GM21423 (cell line): ENCODE data around the gene OR7A17.

Experiments used
- ATAC-seq: cut with Tn5 transposase; IDR thresholded peaks from one replicate; pipeline ENCODE4 v1.9.1; 2021; ENCODE audit warnings: mild to moderate bottlenecking, moderate library complexity; ENCODE audit not compliant: unreplicated experiment

Gene OR7A17

GRCh38 chr19:14886032-14886431 is at the start of gene OR7A17:
Gene OR7A17, minus strand, starts transcription at chr19:14886132. Its CDS starts 4,777 bp downstream, at chr19:14881355.
- ATAC-seq, result no peak

DNA sequence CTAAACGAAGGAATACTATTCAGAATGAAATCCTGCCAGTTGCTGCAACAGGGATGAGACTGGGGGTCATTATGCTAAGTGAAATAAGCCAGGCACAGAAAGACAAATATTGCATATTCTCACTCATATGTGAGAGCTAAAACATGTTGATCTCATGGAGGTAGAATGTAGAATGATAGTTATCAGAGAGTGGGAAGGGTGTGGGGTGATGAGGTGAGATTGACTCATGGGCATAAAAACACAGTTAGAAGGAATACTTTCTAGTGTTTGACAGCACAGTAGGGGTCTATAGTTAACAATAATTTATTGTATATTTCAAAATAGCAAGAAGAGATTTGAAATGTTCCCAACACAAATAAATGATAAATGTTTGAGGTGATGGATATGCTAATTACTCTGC is 47.6 kb upstream of the OR7A17 start:
- no peak for ATAC-seq

- ATAC-seq, result no peak
Measured at GRCh38 chr19:14916848-14917247, 30.9 kb upstream of the OR7A17 start.

DNA sequence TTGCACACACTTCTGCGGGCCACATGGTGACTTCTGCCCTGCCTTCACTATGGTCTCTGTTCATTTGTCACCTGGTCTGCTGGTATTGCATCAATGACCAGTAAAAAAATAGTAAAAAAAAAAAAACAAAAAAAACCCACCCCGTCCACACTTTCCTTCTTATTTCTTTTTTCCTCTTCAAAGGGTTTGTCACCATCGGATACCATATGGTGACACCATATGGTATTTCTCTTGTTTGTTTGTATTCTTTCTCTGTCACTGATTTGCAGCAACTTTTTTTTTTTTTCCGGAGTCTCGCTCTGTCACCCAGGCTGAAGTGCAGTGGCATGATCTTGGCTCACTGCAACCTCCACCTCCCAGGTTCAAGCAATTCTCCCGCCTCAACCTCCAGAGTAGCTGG is 29.2 kb upstream of the OR7A17 start:
- no peak for ATAC-seq

GRCh38 chr19:14906711-14907110 is 20.8 kb upstream of the OR7A17 start:
- no peak for ATAC-seq

DNA sequence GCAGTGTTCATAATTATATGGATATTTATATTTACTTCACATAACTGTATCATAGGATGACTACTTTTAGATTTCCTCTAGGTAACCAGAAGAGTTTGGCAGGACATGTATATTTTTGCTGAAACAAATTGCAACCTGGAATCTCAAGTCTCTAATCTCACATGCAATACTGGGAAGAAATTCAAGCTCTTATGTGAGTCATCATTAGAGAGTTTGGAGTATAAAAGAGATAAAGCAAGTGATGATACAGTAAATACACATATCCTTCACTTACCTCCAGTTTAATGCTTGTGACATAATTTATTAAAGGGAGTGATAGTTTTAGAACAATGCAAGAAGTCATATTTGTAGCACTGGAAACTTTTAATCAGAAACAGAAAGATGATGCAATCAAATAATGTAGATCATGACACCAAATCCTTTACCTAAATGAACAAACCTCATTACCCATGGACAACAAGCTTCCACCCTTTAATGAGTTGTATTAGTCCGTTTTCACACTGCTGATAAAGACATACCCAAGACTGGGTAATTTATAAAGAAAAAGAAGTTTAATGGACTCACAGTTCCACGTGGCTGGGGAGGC is 15.8 kb upstream of the OR7A17 start:
- ATAC-seq, result no peak

GRCh38 chr19:14890643-14891379 is 4.9 kb upstream of the OR7A17 start:
- no peak for ATAC-seq

DNA sequence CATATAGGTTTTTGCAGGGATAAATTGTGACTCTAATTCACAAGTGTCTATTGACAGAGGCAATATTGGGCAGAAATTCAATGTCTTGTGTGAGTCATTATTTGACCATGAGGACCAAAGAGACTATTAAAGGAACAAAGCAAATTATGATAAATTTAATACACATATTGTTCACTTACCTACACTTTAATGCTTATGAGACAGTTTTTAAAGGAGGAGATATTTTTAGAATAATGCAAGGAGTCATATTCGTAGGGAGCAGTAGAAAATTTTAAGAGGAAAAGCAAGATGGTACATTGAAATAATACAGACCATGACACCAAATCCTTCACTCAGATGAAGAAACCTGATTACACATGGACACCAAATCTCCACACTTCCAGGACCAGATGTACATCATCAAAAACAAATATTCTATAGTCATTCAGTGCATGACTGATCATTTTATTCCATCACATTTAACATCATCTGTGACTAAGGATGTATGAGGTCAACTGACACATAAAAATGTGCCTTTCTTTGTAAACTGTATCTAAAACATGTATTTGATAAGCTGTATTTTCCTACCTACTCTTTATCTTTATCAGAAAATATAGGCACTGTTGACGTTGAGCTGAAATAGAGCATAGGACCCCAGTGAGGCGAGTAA is 4.2 kb upstream of the OR7A17 start:
- ATAC-seq, result no peak

DNA sequence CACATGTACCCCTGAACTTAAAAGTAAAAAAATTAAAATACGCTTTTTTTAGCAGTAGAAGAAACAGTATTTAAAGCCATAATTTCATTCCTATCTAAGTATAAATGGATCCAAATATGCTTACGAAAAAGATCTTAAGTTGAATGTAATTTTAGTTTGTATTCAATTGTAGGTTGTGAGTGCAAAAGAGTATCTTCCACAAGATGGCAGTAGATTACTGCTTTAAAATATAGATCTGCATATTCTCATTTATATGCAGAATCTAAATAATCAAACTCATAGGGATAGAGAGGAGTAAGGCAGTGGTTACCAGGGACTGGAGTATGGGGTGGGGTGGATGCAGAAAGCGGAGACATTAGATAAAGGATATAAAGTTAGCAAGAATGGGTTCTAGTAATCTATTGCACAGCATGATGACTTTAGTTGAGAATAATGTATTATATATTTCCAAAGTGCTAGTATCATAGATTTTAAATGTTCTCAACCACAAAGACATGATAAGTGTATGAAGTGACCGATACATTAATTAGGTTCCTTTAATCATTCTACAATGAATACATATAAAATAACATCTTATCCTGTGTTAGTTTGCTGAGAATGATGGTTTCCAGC is 14.2 kb downstream of the OR7A17 start:
- no peak for ATAC-seq

DNA sequence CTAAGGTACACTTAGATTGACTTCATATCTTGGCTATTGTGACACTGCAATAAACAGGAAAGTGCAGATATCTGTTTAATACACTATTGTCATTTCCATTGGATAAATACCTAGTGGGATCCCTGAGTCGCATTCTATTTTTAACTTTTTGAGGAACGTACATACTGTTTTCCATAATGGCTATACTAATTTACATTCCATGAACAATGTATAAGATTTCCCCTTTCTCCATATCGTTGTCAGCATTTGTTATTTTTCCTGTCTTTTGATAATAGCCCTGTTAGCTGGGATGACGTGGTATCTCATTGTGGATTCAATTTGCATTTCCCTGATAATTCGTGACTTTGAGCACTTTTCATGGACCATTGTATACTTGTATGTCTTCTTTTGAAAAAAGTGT is 17.4 kb downstream of the OR7A17 start:
- no peak for ATAC-seq

DNA sequence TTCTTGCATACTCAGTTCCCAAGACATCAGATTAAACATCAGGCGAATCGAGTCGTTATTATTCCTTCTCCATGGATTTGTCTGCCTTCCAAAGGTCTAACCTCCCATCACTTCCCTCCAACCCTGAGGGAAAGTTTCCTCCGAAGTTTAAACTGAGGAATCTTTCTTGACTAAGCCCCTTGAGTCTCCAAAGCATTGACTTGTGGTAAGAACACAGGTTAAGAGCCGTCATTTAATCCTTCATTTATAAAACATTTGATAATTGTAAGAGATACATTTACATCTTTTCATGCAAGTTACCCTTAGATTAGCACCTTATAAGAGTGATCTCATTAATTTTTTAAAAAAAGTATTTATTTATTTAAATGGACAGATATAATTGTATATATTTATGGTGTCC is 37.1 kb downstream of the OR7A17 start, which contains the start of gene OR7A10:
OR7A10 (minus strand) TSS at position 101 of the 400 bp plus-strand sequence. CDS start 7,045 bp downstream, outside the sequence.
- no peak for ATAC-seq

DNA sequence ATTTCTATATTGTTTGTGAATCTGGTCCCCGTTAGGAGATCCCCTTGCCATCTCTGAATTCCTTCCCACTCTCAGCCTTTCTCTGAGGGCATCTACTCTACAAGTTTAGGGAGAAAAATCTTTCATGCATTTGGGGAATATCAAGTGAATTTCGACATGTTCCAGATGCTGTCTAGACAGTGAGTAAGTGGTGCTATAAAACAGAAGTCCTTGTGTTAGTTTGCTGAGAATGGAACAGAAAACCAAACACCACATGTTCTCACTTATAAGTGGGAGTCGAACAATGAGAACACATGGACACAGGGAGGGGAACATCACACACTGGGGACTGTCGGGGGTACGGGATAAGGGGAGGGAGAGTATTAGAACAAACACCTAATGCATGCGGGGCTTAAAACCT is 42.4 kb downstream of the OR7A17 start:
- ATAC-seq, result no peak

DNA sequence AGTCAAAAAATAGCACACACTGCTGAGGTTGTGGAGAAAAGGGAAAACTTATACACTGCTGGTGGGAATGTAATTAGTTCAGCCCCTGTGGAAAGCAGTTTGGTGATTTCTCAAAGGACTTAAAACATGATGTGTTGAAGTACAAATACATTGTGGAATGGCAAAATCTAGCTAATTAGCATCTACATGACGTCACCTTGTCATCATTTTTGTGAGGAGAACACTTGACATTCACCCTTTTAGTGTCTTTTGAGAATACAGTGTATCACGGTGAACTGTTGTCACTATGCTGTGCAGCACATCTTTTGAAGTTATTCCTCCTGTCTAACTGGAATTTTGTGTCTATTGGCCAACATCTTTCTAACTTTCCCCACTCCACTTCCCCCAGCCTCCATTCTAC is 42.8 kb downstream of the OR7A17 start:
- no peak for ATAC-seq

GRCh38 chr19:14840206-14840605 is 45.7 kb downstream of the OR7A17 start:
- ATAC-seq, result no peak

DNA sequence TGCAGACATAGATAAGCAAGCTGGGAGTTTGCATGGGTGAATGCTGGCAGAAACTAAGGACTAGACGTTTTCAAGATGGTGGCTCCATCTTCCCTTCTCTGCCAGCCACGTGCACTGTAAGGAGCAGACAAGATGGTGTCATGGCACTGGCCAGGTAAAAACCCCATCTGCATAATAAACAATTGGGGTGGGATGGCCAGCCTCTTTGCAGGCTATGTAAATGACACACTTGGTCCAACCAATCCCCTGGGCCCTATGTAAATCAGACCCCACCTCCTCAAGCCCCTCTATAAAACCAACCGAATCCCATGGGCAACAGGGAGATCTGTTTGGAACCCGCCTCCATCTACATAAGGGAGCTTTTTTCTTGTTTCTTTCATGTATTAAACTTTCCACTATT is 48.5 kb downstream of the OR7A17 start:
- ATAC-seq, result no peak

DNA sequence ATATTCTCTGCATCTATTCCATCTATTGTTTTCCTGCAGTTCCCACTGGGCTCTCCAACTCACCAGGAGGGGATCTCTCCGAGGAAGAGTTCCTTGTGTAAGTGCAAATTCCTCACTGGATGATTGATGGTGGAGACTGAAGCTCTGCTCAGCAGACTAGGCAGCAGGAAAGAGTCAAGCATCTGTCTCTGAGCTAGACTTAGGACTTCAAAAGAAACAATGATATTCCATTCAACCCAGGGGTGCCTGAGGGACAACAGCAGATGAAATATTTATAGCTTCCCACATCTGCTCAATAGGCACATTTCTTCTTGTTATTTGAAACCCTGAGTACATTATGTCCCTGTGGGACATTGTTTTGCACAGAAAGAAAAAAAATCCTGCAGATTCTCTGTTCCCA is 50.9 kb downstream of the OR7A17 start, which contains the start of the genes OR7A5 and OR7C1:
OR7A5 (minus strand) TSS at position 175 of the 400 bp plus-strand sequence. CDS start 6,944 bp downstream, outside the sequence.
OR7C1 (minus strand) TSS at position 175 of the 400 bp plus-strand sequence. CDS start 35,049 bp downstream, outside the sequence.
- no peak for ATAC-seq

GRCh38 chr19:14830702-14831101 is 55.2 kb downstream of the OR7A17 start:
- no peak for ATAC-seq
